ENCODE results near the gene DCAF4L1.
A peak's percentile ranks its signal among the peaks of the same experiment; 100 is the strongest.

Gene DCAF4L1, protein sequence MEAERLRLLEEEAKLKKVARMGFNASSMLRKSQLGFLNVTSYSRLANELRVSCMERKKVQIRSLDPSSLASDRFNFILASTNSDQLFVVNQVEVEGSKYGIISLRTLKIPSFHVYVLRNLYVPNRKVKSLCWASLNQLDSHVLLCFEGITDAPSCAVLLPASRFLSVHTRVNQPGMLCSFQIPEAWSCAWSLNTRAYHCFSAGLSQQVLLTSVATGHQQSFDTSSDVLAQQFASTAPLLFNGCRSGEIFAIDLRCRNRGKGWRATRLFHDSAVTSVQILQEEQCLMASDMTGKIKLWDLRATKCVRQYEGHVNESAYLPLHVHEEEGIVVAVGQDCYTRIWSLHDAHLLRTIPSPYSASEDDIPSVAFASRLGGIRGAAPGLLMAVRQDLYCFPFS

DNA sequence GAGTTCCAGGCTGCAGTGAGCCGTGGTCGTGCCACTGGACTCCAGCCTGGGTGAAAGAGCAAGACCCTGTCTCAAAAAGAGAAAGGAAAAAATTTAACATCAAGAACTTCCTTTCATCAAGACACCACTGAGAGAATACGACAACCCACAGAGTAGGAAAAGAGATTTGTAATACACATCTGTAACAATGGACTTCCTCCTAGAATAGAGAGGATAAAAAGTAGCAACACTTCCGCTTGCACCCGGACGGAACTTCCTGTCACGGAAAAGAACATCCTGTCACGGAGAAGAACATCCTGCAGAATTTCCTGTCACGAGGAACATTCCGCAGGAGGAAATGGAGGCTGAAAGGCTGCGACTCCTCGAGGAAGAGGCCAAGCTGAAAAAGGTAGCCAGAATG lies at the start of gene DCAF4L1:
Gene DCAF4L1 (plus strand): TSS at position 301 of the 400 bp plus-strand sequence. CDS start 37 bp downstream, at position 338.
- no peaks in the 10 kb centered on the region for H3K27me3 ChIP-seq (ENCODE audit: control insufficient read depth, insufficient read depth, low read length)
- H3K9ac ChIP-seq (ENCODE audit: low read depth, low read length) = no peak within 1 kb of the TSS
- H3K4me3 ChIP-seq (ENCODE audit: low read depth, low read length) = no peak within 1 kb of the TSS

DNA sequence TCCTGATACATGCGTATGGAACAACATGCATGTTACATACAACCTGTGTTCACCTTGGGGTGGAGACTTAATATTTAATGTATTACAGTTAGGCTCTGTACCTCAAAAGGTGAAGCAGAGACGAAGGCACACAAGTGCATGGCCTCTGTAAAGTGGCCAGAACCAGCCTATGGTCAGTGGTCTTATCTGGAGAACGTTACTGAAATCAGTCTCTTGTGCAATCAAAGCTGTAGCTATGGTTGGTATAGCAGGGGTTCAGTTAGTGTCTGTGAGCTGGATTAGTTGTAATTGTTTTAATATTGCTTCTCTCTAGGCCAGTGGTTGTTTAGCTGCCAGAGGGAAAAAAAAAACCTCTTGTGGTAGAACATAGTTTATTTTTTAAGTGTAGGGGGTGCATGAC lies 48.6 kb upstream of the DCAF4L1 start:
- Histone ChIP-seq H3K4me1 (ENCODE audit: control insufficient read depth, insufficient read depth, low read length) (no peaks in the 10 kb centered on the region), H3K4me3 (ENCODE audit: low read depth, low read length) (no peak overlapping the region), H3K9me3 (ENCODE audit: control insufficient read depth, insufficient read depth, low read length) (no peaks in the 10 kb centered on the region), H3K9ac (ENCODE audit: low read depth, low read length) (no peak overlapping the region), H3K36me3 (ENCODE audit: control insufficient read depth, insufficient read depth, low read length) (no peaks in the 10 kb centered on the region), H3K27me3 (ENCODE audit: control insufficient read depth, insufficient read depth, low read length) (no peaks in the 10 kb centered on the region)

More for the DNA sequence above, at the start of gene DCAF4L1:
- H3K4me1 ChIP-seq (ENCODE audit: control insufficient read depth, insufficient read depth, low read length) = peaks cover 24% of the 10 kb centered on the region
- H3K36me3 ChIP-seq (ENCODE audit: control insufficient read depth, insufficient read depth, low read length) = no peaks in the 10 kb centered on the region
- no peaks in the 10 kb centered on the region for H3K9me3 ChIP-seq (ENCODE audit: control insufficient read depth, insufficient read depth, low read length)

DNA sequence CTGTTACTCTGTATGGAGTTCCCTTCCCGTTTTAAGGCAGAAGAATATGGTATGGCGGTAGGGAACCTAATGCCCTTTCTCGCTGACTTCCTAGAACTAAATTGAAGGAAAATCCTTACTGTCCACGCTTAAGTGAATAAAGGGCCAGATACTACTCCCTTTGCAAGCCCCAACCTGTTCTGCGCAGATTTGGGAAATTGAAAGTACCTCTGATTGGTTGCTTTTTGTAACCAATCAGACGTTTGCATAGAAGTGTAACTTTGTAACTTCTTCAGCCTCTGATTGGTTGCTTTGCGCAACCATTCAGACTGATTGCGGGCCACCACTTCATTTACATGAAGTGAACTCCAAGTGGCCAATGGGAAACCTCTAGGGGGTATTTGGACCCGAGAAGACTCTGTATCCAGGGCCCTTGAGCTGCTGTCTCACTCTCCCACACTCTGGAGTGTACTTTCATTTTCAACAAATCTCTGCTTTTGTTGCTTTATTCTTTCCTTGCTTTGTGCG lies 47.5 kb upstream of the DCAF4L1 start:
- Histone ChIP-seq H3K27me3 (ENCODE audit: control insufficient read depth, insufficient read depth, low read length) (no peaks in the 10 kb centered on the region), H3K9me3 (ENCODE audit: control insufficient read depth, insufficient read depth, low read length) (no peaks in the 10 kb centered on the region), H3K4me3 (ENCODE audit: low read depth, low read length) (no peak overlapping the region), H3K4me1 (ENCODE audit: control insufficient read depth, insufficient read depth, low read length) (no peaks in the 10 kb centered on the region), H3K9ac (ENCODE audit: low read depth, low read length) (no peak overlapping the region), H3K36me3 (ENCODE audit: control insufficient read depth, insufficient read depth, low read length) (no peaks in the 10 kb centered on the region)

DNA sequence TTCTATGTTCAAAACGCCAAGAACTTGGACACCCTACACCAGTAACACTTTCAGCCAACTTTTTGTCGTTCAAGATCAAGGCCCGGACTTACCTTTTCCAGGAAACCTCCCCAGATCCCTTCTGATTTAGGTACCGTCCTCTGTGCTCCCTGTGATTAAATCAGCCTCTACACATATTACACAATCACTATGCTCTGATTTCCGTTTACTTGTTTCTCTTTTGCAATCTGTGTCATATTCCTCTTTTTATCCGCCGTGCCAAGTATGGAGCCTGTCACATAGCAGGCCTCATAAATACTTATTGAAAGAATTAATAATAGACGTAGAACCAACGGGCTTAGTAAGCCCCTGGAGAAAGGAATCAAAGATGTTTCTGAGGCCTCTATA lies 47.0 kb upstream of the DCAF4L1 start:
- no peaks in the 10 kb centered on the region for H3K4me1 ChIP-seq (ENCODE audit: control insufficient read depth, insufficient read depth, low read length)
- H3K27me3 ChIP-seq (ENCODE audit: control insufficient read depth, insufficient read depth, low read length) = no peaks in the 10 kb centered on the region
- H3K4me3 ChIP-seq (ENCODE audit: low read depth, low read length) = peak overlapping the region; percentile 81
- no peaks in the 10 kb centered on the region for H3K9me3 ChIP-seq (ENCODE audit: control insufficient read depth, insufficient read depth, low read length)
- no peak overlapping the region for H3K9ac ChIP-seq (ENCODE audit: low read depth, low read length)
- H3K36me3 ChIP-seq (ENCODE audit: control insufficient read depth, insufficient read depth, low read length) = no peaks in the 10 kb centered on the region

DNA sequence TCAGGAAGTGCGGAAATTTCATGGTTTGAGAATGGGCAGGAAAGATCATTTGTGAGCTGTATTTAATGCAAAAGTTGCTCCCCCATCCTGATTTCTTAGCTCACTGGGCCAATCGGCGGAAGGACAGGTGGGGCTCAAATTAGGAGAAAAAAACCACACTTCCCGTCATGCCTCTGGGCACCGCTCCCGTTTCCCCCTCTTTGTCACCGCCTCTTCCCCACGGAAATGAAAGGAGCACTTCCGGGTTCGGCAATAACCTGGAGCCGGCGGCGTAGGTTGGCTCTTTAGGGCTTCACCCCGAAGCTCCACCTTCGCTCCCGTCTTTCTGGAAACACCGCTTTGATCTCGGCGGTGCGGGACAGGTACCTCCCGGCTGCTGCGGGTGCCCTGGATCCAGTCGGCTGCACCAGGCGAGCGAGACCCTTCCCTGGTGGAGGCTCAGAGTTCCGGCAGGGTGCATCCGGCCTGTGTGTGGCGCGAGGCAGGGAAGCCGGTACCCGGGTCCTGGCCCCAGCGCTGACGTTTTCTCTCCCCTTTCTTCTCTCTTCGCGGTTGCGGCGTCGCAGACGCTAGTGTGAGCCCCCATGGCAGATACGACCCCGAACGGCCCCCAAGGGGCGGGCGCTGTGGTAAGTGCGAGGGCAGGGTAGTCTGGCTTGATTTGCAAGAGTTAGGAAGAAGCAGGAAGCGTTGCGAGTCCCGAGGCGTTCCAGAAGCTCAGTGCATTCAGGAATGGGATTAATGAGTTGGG lies 46.5 kb upstream of the DCAF4L1 start, which contains the start of gene TMEM33:
Gene TMEM33 (plus strand): TSS at position 529 of the 751 bp plus-strand sequence. CDS start 56 bp downstream, at position 585.
- Histone ChIP-seq H3K4me1 (ENCODE audit: control insufficient read depth, insufficient read depth, low read length) (no peaks in the 10 kb centered on the region), H3K36me3 (ENCODE audit: control insufficient read depth, insufficient read depth, low read length) (peaks cover 2% of the 10 kb centered on the region), H3K9me3 (ENCODE audit: control insufficient read depth, insufficient read depth, low read length) (no peaks in the 10 kb centered on the region), H3K27me3 (ENCODE audit: control insufficient read depth, insufficient read depth, low read length) (no peaks in the 10 kb centered on the region), H3K9ac (ENCODE audit: low read depth, low read length) (peak within 1 kb of the TSS; percentile 84), H3K4me3 (ENCODE audit: low read depth, low read length) (peak within 1 kb of the TSS; percentile 81)

DNA sequence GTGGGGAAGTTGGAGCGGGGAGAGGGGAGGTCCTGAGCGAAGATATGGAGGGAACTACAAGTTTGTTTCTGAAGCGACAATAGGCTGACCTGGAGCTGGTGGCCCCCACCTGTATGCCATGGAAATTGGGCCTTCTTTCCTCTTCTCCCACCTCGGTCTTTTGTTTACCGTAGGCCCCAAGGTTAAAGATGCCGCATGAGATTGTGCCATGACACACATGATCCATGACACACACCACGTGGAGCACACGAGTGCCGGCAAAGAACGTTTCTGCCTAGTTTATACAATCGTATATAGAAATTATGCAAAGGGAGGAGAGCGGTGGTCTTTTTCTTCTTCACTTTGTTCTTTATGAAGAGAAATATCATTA lies 45.9 kb upstream of the DCAF4L1 start:
- Histone ChIP-seq H3K27me3 (ENCODE audit: control insufficient read depth, insufficient read depth, low read length) (no peaks in the 10 kb centered on the region), H3K4me3 (ENCODE audit: low read depth, low read length) (peak overlapping the region; percentile 81), H3K9ac (ENCODE audit: low read depth, low read length) (peak overlapping the region; percentile 84), H3K9me3 (ENCODE audit: control insufficient read depth, insufficient read depth, low read length) (no peaks in the 10 kb centered on the region), H3K36me3 (ENCODE audit: control insufficient read depth, insufficient read depth, low read length) (peaks cover 3% of the 10 kb centered on the region), H3K4me1 (ENCODE audit: control insufficient read depth, insufficient read depth, low read length) (no peaks in the 10 kb centered on the region)

DNA sequence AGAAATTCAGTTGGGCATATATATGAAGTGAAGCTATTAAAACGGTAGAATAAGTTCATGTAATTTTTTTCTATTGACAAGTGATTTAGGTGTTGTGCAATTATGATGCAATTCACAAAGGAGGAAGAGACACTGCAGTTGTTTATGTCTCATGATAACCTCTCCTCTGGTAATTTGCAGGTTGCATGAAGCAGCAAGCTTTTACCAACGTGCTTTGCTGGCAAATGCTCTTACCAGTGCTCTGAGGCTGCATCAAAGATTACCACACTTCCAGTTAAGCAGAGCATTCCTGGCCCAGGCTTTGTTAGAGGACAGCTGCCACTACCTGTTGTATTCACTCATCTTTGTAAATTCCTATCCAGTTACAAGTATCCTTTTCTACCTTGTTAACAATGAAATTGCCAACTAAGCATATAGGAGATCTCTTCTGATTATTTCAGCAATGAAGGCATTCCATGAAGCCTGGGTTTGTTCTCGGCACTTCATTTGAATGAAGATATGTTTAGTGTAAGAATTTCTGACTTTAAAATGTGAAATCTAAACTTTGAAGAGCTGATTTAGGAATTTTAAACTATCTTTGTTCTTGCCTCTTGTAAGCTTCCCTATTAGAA lies 42.4 kb upstream of the DCAF4L1 start:
- H3K9me3 ChIP-seq (ENCODE audit: control insufficient read depth, insufficient read depth, low read length) = no peaks in the 10 kb centered on the region
- no peaks in the 10 kb centered on the region for H3K27me3 ChIP-seq (ENCODE audit: control insufficient read depth, insufficient read depth, low read length)
- no peak overlapping the region for H3K4me3 ChIP-seq (ENCODE audit: low read depth, low read length)
- H3K4me1 ChIP-seq (ENCODE audit: control insufficient read depth, insufficient read depth, low read length) = no peaks in the 10 kb centered on the region
- no peak overlapping the region for H3K9ac ChIP-seq (ENCODE audit: low read depth, low read length)
- peaks cover 3% of the 10 kb centered on the region for H3K36me3 ChIP-seq (ENCODE audit: control insufficient read depth, insufficient read depth, low read length)

DNA sequence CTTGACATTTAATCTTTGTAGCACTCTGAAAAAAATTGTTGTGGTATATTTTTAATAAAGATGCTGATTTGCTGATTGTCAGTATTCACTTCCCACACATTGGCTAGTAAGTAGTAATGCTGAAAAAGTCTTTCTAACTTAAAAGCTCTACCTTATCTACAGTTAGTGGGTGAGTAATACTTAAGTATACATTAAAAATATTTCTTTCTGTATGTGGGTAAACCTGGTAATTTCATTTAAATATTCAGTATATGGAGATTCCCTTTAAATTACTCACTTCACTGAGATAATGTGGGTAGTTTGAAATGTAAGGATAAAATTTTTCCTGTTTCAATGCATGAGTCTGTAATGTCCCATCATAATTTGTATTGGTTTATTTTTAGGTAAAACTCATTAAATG lies 40.7 kb upstream of the DCAF4L1 start:
- Histone ChIP-seq H3K36me3 (ENCODE audit: control insufficient read depth, insufficient read depth, low read length) (peaks cover 3% of the 10 kb centered on the region), H3K4me1 (ENCODE audit: control insufficient read depth, insufficient read depth, low read length) (no peaks in the 10 kb centered on the region), H3K9me3 (ENCODE audit: control insufficient read depth, insufficient read depth, low read length) (no peaks in the 10 kb centered on the region), H3K4me3 (ENCODE audit: low read depth, low read length) (no peak overlapping the region), H3K9ac (ENCODE audit: low read depth, low read length) (no peak overlapping the region), H3K27me3 (ENCODE audit: control insufficient read depth, insufficient read depth, low read length) (no peaks in the 10 kb centered on the region)

DNA sequence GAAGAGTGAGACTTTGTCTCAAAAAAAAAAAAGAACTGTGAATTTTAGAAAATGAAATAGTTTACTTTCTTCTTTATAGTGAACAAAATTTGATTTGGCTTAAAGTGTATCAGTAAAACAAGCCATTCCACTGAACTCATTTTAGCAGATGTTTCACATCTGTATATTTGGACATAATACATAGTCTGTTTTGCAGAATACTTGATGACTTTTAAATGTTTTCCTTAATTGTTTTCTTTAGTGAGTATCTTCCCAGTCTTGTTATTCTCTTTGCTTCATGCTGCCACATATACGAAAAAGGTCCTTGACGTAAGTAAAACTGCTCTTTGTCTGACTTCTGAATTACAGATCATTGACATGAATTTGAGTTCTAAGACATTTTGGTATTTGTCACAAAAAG lies 38.0 kb upstream of the DCAF4L1 start:
- Histone ChIP-seq H3K4me1 (ENCODE audit: control insufficient read depth, insufficient read depth, low read length) (no peaks in the 10 kb centered on the region), H3K27me3 (ENCODE audit: control insufficient read depth, insufficient read depth, low read length) (no peaks in the 10 kb centered on the region), H3K36me3 (ENCODE audit: control insufficient read depth, insufficient read depth, low read length) (peaks cover 3% of the 10 kb centered on the region), H3K4me3 (ENCODE audit: low read depth, low read length) (no peak overlapping the region), H3K9ac (ENCODE audit: low read depth, low read length) (no peak overlapping the region), H3K9me3 (ENCODE audit: control insufficient read depth, insufficient read depth, low read length) (no peaks in the 10 kb centered on the region)

DNA sequence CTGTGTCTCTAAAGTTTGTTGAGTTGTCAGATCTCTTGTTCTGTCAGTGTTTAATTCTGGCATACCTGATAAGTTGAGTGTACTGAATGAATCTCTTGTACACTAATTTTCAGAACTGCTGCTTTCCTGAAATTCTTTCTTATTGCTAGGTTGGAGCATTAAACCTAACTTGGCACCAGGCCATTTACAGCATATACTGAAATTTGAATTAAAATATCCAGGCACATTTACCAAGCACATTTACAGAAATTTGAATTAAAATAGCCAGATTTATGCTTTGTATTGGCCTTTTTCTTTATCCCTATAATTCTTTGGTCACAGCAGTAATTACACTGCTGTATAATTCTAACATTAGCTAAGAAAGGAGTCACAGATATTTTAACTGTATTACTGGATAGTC lies 37.5 kb upstream of the DCAF4L1 start:
- no peak overlapping the region for H3K4me3 ChIP-seq (ENCODE audit: low read depth, low read length)
- H3K27me3 ChIP-seq (ENCODE audit: control insufficient read depth, insufficient read depth, low read length) = no peaks in the 10 kb centered on the region
- H3K4me1 ChIP-seq (ENCODE audit: control insufficient read depth, insufficient read depth, low read length) = no peaks in the 10 kb centered on the region
- peaks cover 3% of the 10 kb centered on the region for H3K36me3 ChIP-seq (ENCODE audit: control insufficient read depth, insufficient read depth, low read length)
- no peak overlapping the region for H3K9ac ChIP-seq (ENCODE audit: low read depth, low read length)
- no peaks in the 10 kb centered on the region for H3K9me3 ChIP-seq (ENCODE audit: control insufficient read depth, insufficient read depth, low read length)

DNA sequence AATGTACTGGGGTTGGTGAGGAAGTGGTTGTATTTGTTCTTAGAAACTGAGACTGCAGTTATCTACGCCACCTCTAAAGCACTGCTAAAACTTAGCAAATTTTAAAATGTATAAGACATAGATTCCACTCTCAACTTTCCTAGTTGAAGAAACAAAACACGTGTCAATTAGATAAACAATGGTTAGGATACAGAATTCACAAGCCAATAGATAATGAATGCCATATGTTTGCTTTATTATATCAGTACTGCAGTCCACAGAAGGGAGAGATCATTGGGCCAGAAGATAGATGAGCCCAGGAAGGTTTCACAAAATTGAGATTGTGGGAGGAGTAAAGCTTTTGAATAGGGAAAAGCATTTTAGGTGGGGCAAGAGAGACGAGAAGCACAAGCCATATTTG lies 32.0 kb upstream of the DCAF4L1 start:
- Histone ChIP-seq H3K9ac (ENCODE audit: low read depth, low read length) (no peak overlapping the region), H3K4me1 (ENCODE audit: control insufficient read depth, insufficient read depth, low read length) (no peaks in the 10 kb centered on the region), H3K9me3 (ENCODE audit: control insufficient read depth, insufficient read depth, low read length) (no peaks in the 10 kb centered on the region), H3K27me3 (ENCODE audit: control insufficient read depth, insufficient read depth, low read length) (no peaks in the 10 kb centered on the region), H3K36me3 (ENCODE audit: control insufficient read depth, insufficient read depth, low read length) (peaks cover 13% of the 10 kb centered on the region), H3K4me3 (ENCODE audit: low read depth, low read length) (no peak overlapping the region)

All from iPS-15b (cell line).